ENCODE data around the gene TIMP2.
A peak's percentile ranks its signal among the peaks of the same experiment; 100 is the strongest.
"Not testable (repeated sequence)": the region's sequence is repeated elsewhere in the genome, so short reads cannot be mapped to it uniquely, and the experiment has no call there.

TIMP2 gene

DNA sequence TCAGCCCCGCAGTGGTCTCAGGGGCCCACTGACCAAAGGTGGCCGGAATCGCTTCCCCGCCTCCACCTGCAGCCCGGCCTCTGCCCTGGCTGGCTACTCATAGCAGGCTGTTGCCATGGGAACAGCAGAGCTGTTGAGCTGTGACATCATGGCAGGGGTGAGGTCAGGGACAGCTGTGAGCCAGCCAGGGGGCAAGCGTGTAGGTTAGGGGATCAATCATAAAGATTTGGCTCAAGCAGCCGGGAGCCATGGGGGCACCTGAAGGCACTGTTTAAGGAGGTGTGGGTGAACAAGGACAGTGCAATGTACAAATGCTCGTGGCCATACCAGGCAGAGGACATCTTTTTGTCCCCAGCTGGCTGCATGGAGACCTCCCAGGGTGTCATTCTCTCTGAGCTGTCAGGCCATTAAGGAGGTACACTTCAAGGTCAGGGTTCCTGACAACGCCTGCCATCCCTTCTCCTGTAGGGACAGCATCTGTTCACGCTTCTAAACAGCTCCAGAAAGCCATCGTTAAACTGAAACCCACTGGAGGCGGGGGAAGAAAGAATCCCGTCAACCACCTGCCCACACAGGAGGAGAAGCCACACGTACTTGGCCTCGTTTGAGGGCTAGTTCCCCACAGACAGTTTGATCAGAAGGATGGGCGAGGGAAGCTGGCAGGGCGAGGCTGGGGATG lies 21.9 kb downstream of the TIMP2 start, which contains the start of gene CEP295NL:
Gene CEP295NL (minus strand): TSS at position 101 of the 679 bp plus-strand sequence. CDS start 1,373 bp downstream, outside the sequence.
- no peak for DNase-seq

DNA sequence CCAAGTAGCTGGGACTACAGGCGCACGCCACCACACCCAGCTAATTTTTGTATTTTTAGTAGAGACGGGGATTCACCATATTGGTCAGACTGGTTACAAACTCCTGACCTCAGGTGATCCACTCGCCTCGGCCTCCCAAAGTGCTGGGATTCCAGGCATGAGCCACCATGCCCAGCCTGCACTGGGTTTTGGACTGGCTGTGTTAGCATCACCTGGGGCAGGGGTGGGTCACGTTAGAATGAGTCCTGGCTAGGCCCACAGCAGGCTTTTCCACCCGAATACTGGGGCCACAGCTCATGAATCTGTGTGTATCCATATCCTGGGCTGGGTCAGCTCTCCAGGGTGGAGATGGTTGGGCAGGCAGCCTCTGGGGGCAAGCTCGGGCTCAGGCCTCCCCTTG lies 23.0 kb downstream of the TIMP2 start:
- not testable (repeated sequence) for DNase-seq

DNA sequence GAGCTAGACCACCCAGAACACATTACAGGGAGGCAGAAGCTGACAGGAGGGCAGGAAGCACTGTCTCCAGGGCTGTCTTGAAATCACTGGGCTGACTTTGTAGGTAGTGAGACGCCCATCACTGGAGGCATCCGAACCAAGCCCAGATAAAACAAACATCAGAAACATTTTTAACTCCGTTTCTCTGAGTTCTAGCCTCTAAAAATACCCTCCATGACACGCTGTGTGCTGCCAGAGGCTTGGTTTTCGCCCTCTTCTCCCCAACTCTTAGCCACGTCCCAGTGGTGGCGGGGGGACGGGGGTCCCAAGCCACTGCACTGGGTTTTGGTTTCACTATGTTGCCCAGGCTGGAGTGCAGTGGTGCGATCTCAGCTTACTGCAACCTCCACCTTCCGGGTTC lies 23.4 kb downstream of the TIMP2 start:
- DNase-seq = no peak

DNA sequence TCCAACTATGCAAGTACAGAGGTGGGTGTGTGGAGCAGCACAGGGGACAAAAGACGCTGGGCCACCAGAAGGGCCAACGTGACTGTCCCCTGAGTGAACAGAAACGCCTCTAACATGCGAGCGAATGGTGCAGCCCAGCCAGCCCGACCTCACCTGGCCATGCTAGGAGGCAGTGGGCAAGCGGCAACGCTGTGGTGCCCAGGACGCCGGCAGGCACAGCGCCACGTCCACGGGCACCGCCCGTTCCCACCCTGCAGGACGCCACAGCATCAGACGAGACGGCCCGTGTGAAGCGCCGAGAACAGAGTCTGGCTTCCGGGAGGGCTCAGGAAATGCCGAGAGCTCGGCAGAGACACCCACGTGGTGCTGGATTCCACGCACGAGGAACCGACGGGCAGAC lies 24.4 kb downstream of the TIMP2 start:
- no peak for DNase-seq

DNA sequence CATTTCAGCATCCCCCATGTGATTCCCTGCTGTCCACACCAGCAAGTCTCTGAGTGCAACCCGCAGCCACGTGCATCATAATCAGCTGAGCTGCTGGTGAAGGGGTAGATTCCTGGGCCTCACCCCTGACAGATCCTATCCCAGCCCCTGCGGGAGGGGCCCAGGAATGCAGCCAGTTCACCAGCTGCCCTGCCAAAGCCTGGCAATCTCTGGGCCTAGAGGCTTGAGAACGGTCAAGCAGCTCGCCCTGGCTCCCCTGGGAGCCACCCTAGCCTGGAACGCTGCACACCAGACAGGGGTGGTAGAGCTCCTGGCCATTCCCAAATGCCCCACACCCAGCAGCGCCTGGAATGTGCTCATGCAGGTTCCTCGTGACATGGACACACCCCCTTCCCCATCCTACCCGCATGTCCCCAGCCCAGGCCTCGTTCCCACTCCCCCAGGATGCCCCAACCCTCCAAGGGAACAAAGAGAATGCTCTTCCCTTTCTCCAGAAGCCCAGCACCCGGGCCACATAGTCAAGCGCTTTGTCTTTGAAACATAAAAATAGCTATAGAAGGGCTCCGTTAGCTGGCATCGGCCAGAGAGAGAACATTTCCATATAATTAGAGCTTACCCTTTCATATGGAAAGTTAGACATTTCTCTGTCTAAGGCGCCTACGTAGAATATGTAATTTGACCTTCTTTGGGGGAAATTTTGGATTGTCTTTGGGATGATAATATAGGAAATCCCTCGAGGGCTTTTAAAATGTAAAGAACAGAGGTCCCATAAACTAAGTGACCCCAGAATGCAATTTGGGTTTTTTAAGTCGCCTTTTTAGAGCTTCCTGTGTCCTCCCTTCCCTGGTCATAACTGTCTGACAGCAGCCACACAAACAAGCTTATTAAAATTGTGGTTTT lies 25.6 kb downstream of the TIMP2 start:
- no peak for DNase-seq

DNA sequence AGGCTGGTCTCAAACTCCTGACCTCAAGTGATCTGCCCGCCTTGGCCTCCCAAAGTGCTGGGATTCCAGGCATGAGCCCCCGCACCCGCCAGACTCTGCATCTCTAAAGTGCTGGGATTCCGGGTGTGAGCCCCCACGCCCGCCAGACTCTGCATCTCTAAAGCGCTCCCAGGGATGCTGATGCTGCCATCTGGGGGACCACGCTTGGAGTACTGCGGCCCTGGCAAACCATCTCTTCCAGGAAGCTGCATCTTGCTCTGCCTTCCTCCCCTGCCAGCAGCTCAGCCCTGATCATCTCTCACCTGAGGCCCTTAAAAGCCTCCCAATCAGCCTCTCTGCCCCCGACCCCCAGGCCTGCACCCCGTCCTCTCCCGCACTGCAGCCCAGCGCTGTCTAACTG lies 26.2 kb downstream of the TIMP2 start:
- no peak for DNase-seq

DNA sequence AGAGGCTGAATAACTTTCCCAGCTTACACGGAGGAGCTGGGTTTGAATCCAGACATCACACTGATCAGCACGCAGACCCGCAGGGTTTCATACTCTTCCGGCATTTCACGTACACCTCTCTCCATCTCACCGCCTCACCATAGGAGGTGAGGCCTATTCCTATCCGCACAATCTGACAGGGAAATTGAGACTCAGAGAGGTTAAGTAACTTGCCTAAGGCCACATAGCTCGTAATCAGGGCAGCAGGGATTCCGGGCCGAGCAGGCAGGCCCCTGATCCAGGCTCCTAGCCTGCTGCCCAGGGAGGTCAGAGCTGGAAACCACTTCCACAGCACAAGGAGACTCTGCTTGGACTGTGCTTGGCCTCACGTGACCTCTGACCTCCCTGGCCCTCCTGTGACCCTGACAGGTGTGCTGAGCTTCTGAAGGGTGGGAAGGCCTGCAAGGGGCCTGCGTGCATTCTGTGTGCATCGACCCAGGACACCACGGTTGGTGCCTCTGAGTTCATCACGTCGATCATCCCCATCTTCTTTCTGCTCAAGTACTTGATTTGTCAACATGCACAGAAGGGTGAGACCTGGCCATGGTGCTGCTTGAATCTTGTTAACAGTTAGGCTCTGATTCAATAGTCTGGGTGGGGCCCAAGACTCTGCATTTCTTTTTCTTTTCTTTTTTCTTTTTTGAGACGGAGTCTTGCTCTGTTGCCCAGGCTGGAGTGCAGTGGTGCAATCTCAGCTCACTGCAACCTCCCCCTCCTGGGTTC lies 26.9 kb downstream of the TIMP2 start:
- DNase-seq = no peak

DNA sequence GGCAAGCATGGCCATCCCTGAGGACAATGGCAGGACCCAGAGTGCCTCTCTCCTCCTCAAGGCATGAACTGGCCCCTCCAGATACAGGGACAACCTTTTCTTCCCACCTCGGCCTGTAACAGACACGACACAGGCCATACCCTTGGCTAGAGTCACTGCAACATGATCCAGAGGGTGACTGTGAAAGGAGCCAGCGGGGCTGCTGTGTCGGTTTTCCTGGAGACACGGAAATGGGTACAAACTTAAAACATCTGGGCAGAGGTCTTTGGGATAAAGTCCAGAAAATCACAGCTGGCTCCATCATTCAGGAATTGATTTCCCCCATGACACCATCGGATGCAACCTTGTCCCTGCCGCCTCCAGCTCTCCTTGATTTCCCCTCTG lies 27.5 kb downstream of the TIMP2 start:
- DNase-seq = no peak

DNA sequence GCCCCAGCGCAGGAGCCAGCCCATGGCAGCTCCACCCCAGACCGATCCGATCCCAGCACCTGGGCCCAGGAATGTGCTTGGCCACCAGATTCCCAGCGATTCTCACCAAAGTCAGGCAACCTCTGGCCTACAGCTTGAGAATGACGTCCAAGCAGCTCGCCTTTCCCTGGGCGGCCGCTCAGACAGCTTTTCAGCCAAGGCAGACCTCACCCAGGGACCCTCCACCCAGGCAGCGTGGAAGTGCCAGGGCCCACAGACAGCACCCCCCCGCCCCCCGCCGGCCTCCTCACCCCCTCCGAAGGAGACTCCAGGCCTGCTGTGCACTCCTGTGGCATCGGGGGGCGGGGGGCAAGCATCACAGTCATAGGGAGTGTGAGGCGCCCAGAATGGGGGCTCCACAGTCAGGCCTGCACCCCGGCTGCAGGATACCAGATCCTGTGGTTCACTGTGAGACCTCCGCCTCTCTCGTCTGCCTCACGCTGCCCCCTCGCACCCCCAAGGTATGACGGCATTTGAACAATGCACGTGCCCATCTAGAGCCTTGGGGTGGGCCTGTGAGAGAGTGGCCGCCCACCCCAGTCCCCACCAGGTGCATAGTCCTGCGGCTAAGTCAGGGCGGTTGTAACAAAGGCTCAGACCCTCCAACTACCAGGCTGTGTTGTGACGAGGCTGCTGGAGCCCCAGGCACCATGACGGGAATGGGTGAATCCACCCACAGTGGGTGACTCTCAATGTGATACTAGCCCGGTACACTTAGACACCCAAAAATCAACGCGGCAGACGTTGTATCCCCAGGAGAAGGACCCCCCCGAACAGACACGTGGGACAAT lies 28.1 kb downstream of the TIMP2 start:
- DNase-seq = no peak

DNA sequence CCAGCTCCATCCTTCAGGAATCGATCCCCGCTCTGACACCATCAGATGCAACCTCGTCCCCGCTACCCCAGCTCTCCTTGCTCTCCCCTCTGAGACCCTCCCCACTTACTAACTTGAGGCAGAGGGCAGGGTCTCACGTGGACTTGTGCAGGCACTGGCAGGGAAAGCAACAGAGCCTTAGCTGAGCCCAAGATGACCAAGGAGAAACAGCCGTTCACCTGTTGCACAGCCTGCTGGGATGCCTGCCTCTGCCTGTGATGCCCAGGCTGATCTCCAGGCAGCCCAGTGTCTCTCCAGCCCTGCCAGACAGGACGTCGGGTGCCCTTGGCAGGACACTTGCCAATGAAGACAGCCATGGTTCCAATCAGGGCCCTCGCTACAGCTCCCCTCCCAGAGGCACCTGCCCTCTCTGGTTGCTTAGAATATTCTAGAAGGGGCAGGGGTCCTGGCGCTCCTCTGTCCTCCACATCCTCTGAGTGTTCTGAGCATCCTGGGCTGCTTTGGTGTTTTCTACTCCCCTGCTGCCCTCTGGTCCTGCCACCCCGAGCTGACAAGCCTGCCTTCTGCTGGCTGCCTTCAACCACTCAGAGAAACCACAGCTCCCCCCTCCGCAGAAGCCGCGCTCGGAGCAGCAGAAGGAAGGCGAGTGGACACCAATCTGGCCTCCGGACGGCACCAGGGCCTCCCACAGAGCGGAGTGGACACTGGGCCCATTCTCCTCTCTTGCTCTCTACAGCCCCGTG lies 28.9 kb downstream of the TIMP2 start:
- no peak for DNase-seq

DNA sequence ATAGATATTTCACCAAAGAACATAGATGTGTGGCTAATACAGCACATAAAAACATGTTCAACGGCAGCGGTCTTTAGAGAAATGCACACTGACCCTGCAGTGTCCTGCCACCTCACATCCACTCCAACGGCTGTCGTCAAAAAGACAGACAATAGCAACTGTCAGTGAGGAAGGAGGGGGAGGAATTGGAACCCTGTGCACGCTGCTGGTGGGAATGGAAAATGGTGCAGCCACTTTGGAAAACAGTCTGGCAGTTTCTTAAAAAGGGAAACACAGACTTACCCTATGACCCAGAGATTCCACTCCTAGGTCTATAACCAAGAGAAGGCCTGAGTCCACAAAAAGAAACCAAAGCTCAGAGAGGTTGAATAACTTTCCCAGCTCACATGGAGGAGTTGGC lies 29.9 kb downstream of the TIMP2 start:
- no peak for DNase-seq

DNA sequence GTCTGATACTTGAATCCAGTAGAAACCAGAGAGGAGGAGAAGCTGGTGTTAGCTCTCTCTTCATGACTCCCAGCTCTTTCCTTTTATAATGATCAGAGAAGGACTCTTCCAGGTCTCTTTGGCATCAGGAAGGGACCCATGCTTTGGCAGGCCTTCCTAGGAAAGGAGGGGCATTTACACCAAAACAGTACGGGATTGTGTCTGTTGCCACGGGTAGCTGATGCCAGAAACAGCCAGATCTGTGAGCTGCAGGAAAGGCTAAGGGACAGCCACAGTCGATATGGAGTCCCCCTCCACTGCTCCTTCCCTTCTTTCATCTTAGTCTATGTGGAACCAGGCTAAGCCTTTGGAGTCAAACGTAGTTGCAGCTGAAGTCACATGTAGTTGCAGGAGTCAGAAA lies 31.5 kb downstream of the TIMP2 start:
- DNase-seq = no peak

DNA sequence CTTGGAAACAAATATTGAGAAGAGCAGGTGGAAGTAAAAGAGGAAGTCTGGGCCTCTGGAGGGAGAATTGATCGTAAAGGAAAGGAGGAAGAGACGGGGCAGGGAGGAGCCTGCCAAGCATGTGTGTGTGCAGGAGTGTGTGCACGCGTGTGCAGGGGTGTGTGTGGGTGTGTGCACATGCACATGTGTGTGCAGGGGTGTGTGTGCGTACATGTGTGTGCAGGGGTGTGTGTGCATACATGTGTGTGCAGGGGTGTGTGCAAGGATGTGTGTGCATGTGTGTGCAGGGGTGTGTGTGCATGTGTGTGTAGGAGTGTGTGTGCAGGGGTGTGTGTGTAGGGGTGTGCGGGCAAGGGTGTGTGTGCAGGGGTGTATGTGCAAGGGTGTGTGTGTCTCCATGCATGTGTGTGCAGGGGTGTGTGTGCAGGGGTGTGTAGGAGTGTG lies 32.2 kb downstream of the TIMP2 start:
- DNase-seq = no peak

DNA sequence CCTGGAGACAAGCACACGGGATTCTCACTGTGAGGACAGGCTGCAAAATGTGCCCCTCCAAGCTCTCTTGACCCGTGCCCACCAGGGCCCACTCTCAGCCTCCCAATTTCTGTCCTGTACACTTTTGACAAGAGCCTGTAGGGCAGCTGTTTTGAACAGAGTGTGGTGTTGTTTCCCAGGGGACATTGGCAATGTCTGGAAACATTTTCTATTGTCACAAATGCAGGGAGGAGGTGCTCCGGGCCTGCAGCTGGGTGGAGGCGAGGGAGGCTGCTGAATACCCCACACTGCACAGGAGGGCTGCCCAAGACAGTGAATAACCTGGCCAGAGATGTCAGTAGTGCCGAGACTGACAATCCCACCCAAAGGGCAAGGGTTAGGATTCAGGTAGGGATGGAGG lies 32.7 kb downstream of the TIMP2 start:
- no peak for DNase-seq

DNA sequence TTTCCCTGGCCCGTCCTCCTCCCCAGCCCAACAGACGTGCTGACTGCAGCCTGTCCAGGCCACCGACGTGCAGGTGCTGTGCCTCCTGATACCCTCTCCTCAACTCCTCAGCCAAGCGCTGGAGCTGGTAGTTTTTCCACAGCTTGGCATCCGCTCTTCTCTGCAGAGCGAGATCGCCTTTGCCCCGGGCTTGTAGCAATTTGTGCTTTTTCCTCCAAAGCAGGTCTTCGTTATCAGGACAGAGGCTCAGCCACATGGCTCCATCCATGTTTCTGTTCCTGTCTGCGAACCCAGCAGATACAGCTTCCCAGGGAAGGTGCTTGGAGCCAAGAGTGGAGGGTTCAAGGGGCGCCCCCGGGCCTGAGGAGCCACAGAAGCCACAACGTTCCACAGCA lies 33.1 kb downstream of the TIMP2 start:
- no peak for DNase-seq

DNA sequence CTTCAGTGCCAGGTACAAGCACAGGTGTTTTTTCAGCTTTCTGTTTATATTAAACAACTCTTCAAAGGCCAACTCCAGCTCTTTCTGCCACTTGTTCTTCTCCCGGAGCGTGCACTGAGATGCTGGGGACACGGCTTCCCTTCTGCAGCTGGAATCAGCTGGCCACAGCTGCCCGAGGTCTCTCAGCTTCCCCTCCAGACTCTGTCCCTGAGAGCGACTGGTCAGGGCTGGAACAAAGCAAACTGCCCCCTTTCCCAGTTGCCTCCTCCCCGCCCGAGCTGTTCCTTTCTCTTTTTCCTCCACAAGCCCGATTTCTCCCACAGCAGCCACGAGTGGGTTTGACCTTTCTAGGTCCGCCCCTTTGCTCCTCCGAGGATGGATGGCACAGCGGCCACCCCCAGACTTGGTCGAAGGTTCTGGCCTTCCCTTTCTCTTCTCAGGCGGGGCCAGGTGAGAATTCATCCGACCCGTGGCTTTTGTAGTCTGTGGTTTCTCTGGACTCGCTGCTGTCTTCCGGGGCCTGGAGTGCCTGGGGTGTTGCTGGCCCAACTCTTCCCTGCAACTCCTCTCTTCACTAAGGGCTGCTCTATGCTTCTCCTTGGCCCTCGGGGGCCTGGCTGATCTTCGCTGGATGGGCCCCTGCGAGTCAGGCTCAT lies 33.7 kb downstream of the TIMP2 start:
- DNase-seq = no peak

DNA sequence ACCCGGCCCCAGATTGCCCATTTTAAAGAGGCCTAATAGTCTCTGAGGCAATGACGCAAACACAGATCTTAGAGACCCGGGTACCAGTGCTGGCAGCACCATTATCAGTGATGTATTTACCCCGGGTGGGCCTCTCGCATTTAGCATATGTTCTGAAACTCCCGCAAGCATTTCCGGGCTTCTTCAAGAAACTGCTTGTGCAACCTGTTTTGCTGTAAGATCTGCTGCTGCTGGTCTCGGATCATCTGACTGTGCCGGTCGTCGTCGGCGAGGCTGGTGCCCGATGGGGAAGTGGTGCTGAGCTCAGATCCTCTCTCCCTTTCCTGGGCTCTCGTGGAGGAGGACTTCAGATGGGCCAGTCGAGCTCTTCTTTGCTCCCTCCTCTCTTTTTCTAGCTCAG lies 34.7 kb downstream of the TIMP2 start:
- no peak for DNase-seq

DNA sequence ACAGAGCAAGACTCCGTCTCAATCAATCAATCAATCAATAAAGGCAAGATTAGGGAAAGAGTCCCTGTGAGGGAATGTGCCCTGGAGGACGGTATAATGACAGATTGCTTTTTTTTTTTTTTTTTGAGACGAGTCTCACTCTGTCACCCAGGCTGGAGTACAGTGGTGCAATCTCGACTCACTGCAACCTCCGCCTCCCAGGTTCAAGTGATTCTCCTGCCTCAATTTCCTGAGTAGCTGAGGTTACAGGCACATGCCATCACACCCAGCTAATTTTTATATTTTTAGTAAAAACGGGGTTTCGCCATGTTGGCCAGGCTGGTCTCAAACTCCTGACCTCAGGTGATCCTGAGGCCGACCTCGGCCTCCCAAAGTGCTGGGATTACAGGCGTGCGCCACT lies 35.1 kb downstream of the TIMP2 start:
- not testable (repeated sequence) for DNase-seq

DNA sequence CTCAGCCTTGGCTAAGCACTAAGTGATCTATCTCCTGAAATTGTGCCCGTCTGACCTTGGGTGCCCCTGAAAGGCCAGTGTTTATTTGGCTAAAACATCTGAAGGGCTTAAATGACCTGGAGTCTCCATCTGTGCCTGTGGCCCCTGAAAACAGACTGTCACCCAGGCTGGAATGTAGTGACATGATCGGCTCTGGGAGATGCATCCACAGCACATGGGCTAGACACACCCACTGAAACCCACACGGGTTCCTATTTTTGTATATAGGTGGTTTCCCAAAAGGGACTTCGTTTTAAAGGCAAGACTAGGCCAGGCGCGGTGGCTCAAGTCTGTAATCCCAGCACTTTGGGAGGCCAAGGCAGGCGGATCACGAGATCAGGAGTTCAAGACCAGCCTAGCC lies 35.7 kb downstream of the TIMP2 start:
- DNase-seq = no peak

DNA sequence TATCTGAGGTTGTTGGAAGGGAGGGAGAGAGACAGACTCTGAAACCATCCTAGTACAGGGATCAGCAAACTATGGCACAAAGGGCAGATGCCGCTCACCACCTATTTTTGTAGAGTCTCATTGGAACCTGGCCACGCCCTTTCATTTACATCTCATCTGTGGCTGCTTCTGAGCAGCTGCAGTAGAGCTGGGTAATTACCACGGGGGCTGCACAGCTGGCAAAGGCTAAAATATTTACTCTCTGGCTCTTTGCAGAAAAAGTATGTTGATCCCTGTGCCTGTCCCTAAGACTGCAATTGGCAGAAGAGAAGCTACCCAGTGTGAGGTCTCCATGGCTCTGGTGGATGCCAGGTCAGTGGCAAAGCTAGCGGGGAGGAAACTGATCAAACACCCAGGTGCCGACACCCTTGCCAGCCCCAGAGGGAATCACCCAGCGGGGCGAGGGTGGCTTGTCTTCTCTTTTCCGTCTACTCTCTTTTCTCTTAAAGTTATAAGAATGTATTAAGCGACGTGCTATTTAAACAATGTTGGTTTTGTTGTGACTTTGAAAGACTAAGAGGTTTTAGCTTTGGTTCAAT lies 36.2 kb downstream of the TIMP2 start:
- peak; percentile 88 for DNase-seq

DNA sequence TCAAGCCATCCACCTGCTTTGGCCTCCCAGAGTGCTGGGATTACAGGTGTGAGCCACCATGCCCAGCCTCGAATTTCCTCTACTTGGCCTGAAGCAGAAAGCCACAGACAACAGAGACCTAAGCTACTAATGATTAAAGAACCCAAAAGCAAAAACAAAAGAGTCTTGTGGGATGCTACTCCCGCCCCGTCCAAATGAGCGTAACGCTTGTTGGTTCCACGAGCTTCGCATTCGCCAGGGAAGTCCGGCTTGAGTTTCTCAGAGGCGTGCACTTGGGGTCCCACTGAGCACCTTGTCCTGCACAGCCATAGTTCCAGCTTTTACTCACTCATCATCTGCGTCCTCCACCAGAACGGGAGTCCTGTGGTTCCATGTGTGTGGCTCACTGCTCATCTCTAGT lies 38.2 kb downstream of the TIMP2 start:
- no peak for DNase-seq

All from COR-L47 (cell line).